ENCODE measurements around the gene OSBP. TPM values are rescaled to one million over a fixed set of nuclear protein-coding genes. Genes with fewer than 3 reads are reported as not detected.

Gene OSBP
- total and polyA plus RNA-seq, 9 of the 15 experiments (the other 6 are each of a cell fraction or from before 2014, with no cell fraction given), result 11.7 to 49.0 (median 28.7) TPM

DNA sequence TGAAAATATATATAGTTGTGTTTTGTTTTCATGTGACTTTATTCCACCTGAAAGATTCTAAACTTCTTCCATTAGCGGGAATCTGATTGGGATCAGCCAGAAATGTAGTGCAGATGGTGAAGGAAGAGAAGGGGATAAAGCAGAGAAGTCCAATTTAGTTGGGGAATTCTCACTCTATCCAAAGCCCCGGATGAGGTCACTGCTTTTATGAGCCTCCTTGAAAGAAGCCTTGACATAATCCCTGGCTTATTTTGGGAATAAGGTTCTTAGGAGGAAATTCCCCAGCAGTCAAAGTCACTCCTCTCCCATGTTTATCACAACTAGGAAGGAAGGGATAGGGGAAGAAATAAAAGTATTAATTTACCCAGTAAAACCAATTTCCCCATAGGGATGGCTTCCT, 41.1 kb downstream of the OSBP start:
- BruUV-seq (replicated peaks), result no TSS peak
- POLR2A ChIA-PET, result no interaction called here
- no peak overlapping the region for H3K27ac ChIP-seq (ENCODE audit: extremely low read depth, low read depth, low read length)
- TF ChIP-seq, protein P1, sequence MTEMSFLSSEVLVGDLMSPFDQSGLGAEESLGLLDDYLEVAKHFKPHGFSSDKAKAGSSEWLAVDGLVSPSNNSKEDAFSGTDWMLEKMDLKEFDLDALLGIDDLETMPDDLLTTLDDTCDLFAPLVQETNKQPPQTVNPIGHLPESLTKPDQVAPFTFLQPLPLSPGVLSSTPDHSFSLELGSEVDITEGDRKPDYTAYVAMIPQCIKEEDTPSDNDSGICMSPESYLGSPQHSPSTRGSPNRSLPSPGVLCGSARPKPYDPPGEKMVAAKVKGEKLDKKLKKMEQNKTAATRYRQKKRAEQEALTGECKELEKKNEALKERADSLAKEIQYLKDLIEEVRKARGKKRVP (CRISPR knock-in tag; IDR thresholded peaks at IDR 0.05), result no peak
- TF ChIP-seq ZNF184 (CRISPR knock-in tag; IDR thresholded peaks at IDR 0.05) (no peak), SMAD4 (CRISPR knock-in tag; conservative IDR thresholded peaks at IDR 0.05) (no peak), ZNF41 (CRISPR knock-in tag; conservative IDR thresholded peaks at IDR 0.05) (no peak), CHD4 (IDR thresholded peaks at IDR 0.05; ENCODE audit: insufficient read depth, insufficient replicate concordance, low read depth, low read length, poor library complexity, severe bottlenecking) (no peak)
- TF ChIP-seq, protein P2, sequence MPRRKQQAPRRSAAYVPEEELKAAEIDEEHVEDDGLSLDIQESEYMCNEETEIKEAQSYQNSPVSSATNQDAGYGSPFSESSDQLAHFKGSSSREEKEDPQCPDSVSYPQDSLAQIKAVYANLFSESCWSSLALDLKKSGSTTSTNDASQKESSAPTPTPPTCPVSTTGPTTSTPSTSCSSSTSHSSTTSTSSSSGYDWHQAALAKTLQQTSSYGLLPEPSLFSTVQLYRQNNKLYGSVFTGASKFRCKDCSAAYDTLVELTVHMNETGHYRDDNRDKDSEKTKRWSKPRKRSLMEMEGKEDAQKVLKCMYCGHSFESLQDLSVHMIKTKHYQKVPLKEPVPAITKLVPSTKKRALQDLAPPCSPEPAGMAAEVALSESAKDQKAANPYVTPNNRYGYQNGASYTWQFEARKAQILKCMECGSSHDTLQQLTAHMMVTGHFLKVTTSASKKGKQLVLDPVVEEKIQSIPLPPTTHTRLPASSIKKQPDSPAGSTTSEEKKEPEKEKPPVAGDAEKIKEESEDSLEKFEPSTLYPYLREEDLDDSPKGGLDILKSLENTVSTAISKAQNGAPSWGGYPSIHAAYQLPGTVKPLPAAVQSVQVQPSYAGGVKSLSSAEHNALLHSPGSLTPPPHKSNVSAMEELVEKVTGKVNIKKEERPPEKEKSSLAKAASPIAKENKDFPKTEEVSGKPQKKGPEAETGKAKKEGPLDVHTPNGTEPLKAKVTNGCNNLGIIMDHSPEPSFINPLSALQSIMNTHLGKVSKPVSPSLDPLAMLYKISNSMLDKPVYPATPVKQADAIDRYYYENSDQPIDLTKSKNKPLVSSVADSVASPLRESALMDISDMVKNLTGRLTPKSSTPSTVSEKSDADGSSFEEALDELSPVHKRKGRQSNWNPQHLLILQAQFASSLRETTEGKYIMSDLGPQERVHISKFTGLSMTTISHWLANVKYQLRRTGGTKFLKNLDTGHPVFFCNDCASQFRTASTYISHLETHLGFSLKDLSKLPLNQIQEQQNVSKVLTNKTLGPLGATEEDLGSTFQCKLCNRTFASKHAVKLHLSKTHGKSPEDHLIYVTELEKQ (CRISPR knock-in tag; IDR thresholded peaks at IDR 0.05), result no peak
- in situ Hi-C loops (cut with MboI) (no loop called here), intact Hi-C loops (cut with micrococcal nuclease) (no loop called here)
- H3K9me3 ChIP-seq (replicated peaks; ENCODE audit: control insufficient read depth, insufficient read depth, low read depth, low read length), result no peaks in the 10 kb centered on the region; the same call in 1 of the 2 replicates
- H3K36me3 ChIP-seq (ENCODE audit: control insufficient read depth, insufficient read depth, low read length), result peaks cover 50% of the 10 kb centered on the region
- no peak overlapping the region for H3K4me2 ChIP-seq (ENCODE audit: insufficient read depth, low read length)
- DNase-seq (ENCODE audit: extremely low read depth in 1 of 4, low spot score in 3 of 4), result no peak
- no peaks in the 10 kb centered on the region for H3K4me1 ChIP-seq (replicated peaks in 1 of 2; ENCODE audit: control insufficient read depth in 2 of 2, insufficient read depth in 2 of 2, low read length in 2 of 2)
- no peak overlapping the region for H3K9ac ChIP-seq (ENCODE audit: insufficient read depth in 1 of 2, low read depth in 2 of 2, low read length in 2 of 2)
- FAIRE-seq, result no peak
- H3K4me3 ChIP-seq, result no peak overlapping the region
- CTCF ChIA-PET (ENCODE audit: low intra/inter-chr PET ratio), result no interaction called here
- H3K27me3 ChIP-seq (ENCODE audit: control insufficient read depth in 2 of 2, insufficient read depth in 2 of 2, low read length in 2 of 2), result no peaks in the 10 kb centered on the region
- no peak overlapping the region for H2AFZ ChIP-seq (ENCODE audit: low read depth, low read length)
- H4K20me1 ChIP-seq (replicated peaks; ENCODE audit: control insufficient read depth, insufficient read depth, low read length), result no peaks in the 10 kb centered on the region
- 88% methylated on average over 2 of the region's 2 CpGs for WGBS (ENCODE audit: insufficient coverage, low coverage, missing lambda C conversion rate)
- H3K79me2 ChIP-seq (ENCODE audit: control insufficient read depth, insufficient read depth, low read length), result no peaks in the 10 kb centered on the region
- no peaks in the 10 kb centered on the region for H3K9me1 ChIP-seq (ENCODE audit: control insufficient read depth, insufficient read depth, low read length)
- ATAC-seq, result no peak

All from K562 (cell line).